Cardiac fibroblast (primary cell): ENCODE data around the gene AGPAT2.

Experiments
- DNase-seq, 2 donors: peaks; one replicate each; pipeline versions ENCODE4 v3.0.0 to v3.0.0-alpha.2; 2010; ENCODE audit warnings: low read depth in 2 of 2
- H3K4me3 ChIP-seq, 2 donors: replicated peaks in 1 of 2; 1 replicate in 1 of 2; 2 replicates in 1 of 2; pipeline ENCODE4 v1.5.1; 2011; ENCODE audit warnings: low read depth in 2 of 2, low read length in 2 of 2, mild to moderate bottlenecking in 2 of 2, moderate library complexity in 1 of 2
- TF ChIP-seq, protein P1 (sequence below): IDR thresholded peaks from one replicate; pipeline ENCODE4 v1.5.1; 2011; ENCODE audit warnings: low read depth, mild to moderate bottlenecking, low read length, inconsistent platforms

The AGPAT2 gene

DNA sequence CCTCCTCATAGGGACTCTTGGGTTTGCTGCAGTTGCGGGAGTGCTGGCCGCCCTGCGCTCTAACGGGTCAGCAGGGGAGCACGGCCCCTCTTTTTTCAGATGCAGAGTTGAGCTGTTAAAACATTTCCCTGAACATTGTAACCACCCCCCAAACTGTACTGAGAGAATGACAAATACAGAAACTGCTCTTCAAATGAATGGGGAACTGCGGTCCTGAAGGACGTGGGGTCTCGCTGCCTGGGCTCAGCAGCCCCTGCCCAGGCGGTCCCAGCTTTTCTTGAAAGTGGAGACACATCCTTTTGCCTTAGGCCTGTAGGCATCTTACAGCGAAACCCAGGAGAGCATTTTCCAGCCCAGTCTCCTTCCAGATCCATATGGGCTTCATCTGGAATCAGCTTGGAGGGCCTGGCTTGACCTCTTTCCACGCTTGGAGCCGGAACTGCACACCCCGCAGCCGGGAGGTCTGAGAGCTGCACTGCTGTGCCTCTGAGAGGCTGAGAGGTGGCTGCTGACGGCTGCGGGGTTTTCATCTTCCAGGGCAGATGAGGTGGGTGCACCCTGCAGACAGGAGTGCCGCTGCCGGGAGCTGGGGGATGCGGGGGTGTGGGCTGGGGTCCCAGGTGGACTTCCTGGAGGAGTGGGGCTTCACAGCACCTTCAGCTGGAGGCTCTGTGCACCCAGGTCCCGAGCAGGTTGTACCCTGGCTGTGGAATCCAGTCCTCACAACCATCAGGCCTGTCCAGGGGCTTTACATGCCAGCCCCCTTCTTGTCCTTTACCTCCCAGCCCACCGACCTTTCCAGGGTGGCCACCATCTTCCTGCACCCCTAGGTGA lies 1.2 kb upstream of the AGPAT2 start:
- TF ChIP-seq, protein P1, sequence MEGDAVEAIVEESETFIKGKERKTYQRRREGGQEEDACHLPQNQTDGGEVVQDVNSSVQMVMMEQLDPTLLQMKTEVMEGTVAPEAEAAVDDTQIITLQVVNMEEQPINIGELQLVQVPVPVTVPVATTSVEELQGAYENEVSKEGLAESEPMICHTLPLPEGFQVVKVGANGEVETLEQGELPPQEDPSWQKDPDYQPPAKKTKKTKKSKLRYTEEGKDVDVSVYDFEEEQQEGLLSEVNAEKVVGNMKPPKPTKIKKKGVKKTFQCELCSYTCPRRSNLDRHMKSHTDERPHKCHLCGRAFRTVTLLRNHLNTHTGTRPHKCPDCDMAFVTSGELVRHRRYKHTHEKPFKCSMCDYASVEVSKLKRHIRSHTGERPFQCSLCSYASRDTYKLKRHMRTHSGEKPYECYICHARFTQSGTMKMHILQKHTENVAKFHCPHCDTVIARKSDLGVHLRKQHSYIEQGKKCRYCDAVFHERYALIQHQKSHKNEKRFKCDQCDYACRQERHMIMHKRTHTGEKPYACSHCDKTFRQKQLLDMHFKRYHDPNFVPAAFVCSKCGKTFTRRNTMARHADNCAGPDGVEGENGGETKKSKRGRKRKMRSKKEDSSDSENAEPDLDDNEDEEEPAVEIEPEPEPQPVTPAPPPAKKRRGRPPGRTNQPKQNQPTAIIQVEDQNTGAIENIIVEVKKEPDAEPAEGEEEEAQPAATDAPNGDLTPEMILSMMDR = no peak
- DNase-seq = no peak

DNA sequence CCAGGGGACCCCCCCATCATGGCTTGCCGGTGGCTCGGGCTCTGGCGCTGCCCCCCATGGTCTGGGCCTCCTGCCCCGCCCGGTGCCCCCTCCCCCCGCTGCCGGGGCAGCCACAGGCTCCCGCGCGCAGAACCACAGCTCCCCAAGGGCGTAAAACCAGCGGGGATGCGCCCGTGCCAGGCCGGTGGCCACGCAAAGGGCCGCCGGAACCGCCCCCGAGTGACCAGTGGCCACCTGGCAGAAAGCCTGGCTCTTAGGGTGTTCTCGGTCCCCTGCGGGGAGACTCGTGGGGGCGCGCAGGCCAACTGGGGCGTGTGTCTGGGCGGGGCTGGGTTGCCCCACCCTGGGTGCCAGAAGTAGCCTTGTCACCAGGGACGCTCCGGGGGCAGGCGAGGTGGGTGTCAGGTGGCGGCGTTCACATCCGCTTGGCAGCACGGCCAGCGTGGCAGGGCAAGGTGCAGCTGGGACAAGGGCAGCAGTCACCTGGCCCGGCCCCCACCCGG lies 515 bp upstream of the AGPAT2 start:
- no peak for DNase-seq
- H3K4me3 ChIP-seq = peak overlapping the region; percentile 8 to 72
- TF ChIP-seq, protein P1 = no peak

More for the DNA sequence above, 1.2 kb upstream of the AGPAT2 start:
- H3K4me3 ChIP-seq = no peak overlapping the region

DNA sequence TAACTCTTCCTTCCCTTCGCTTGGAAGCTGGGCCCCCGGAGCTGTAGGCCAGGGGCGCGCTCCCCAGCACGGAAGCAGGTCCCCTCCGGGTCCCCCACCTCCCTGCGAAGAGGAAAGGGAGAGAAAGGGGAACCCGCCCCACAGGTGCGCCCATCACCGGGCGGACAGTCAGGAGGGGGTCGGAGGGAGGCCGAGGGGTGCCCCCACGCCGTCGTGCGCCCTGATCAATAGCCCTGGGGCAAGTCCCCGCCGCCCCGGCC lies 793 bp downstream of the AGPAT2 start:
- peak overlapping the region; percentile 72 to 89 for H3K4me3 ChIP-seq
- DNase-seq = no peak
- TF ChIP-seq, protein P1 = no peak

GRCh38 chr9:136685790-136686533 lies 1.3 kb downstream of the AGPAT2 start:
- DNase-seq = no peak
- TF ChIP-seq, protein P1 = no peak
- peak overlapping the region; percentile 72 to 89 for H3K4me3 ChIP-seq

DNA sequence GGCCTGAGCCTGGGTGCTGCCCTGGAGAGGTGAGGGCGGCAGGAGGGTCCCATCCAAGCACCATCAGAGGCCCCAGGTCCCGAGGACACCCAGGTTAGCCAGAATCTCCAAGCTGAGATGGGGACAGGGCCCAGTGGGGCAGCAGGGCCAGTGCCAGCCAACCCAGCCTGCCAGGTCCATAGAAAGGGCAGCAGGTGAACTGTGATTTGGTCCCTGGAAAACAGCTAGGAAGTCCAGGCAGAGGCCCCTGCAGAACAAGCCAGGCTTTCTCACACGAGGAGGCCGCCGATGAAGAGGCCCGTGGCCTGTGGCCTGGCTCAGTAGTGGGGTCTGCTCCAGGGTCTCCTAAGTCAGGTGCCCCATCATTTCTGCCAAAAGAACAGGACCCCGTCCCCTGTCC lies 2.0 kb downstream of the AGPAT2 start:
- H3K4me3 ChIP-seq = no peak overlapping the region
- no peak for DNase-seq
- TF ChIP-seq, protein P1 = no peak

DNA sequence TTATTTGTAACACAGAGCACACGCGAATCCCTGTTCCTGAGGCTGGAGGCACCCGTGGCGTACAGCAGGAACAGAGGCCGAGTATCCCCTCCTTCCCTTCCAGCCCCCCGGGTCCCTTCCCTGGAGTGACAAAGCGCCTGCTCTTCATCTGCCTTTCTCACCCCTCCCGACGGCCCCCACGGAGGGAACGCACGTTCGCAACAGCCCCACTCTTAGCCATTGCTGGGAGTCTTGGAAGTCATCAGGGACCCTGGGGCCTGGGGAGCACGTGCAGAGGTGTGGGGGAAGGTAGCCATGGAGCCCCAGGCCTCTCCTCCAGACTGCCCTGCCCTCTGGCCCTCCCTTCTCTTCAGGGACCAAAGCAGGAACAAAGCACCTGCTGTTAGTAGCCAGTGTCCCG lies 2.5 kb downstream of the AGPAT2 start:
- H3K4me3 ChIP-seq = no peak overlapping the region
- DNase-seq = no peak
- TF ChIP-seq, protein P1 = no peak
